H9 (cell line): ENCODE measurements around the gene RAB3IL1. TPM values are rescaled to one million over a fixed set of nuclear protein-coding genes. Genes with fewer than 3 reads are reported as not detected.

ENCODE experiments used
- DNase-seq: peaks from one replicate; pipeline ENCODE4 v3.0.0-alpha.2; 2017
- H2AFZ ChIP-seq: one replicate; pipeline ENCODE4 v1.6.1; 2013; ENCODE audit warnings: mild to moderate bottlenecking, low read length, control low read depth, moderate library complexity
- H2AK5ac ChIP-seq: 2 replicates; pipeline ENCODE4 v1.6.1; 2013; ENCODE audit warnings: low read length, control low read depth, mixed read lengths; ENCODE audit not compliant: insufficient read length
- H2BK120ac ChIP-seq: one replicate; pipeline ENCODE4 v1.6.1; 2013; ENCODE audit warnings: low read depth, mild to moderate bottlenecking, low read length, control low read depth, inconsistent platforms; ENCODE audit not compliant: poor library complexity, severe bottlenecking
- H2BK12ac ChIP-seq: 2 replicates; pipeline ENCODE4 v1.6.1; 2013; ENCODE audit warnings: low read length, control low read depth, mixed read lengths, low read depth; ENCODE audit not compliant: insufficient read length
- H2BK15ac ChIP-seq: 2 replicates; pipeline ENCODE4 v1.6.1; 2013; ENCODE audit warnings: low read depth, low read length, control low read depth
- H2BK20ac ChIP-seq: one replicate; pipeline ENCODE4 v1.6.1; 2013; ENCODE audit warnings: low read depth, mild to moderate bottlenecking, low read length, control low read depth, inconsistent platforms; ENCODE audit not compliant: poor library complexity, severe bottlenecking
- H2BK5ac ChIP-seq: 2 replicates; pipeline ENCODE4 v1.6.1; 2013; ENCODE audit warnings: low read length, control low read depth, mixed read lengths; ENCODE audit not compliant: insufficient read length
- H3K14ac ChIP-seq: 2 replicates; pipeline ENCODE4 v1.6.1; 2013; ENCODE audit warnings: low read length, control low read depth; ENCODE audit not compliant: insufficient read depth
- H3K18ac ChIP-seq: 2 replicates; pipeline ENCODE4 v1.6.1; 2013; ENCODE audit warnings: low read depth, mild to moderate bottlenecking, mixed read lengths, low read length, control low read depth; ENCODE audit not compliant: insufficient read length
- H3K23ac ChIP-seq: 2 replicates; pipeline ENCODE4 v1.6.1; 2013; ENCODE audit warnings: low read length, control low read depth, mixed read lengths, low read depth; ENCODE audit not compliant: insufficient read length
- H3K23me2 ChIP-seq: 2 replicates; pipeline ENCODE4 v1.6.1; 2013; ENCODE audit warnings: low read depth, mild to moderate bottlenecking, mixed read lengths, low read length, control low read depth; ENCODE audit not compliant: insufficient read length, poor library complexity, severe bottlenecking
- H3K27ac ChIP-seq: 2 replicates; pipeline ENCODE4 v1.5.1; 2013; ENCODE audit warnings: low read length, control low read depth, mixed read lengths, low read depth; ENCODE audit not compliant: insufficient read length
- H3K27me3 ChIP-seq: 2 replicates; pipeline ENCODE4 v1.6.1; 2013; ENCODE audit warnings: low read length, control low read depth, inconsistent platforms; ENCODE audit not compliant: insufficient read depth
- H3K4ac ChIP-seq: 2 replicates; pipeline ENCODE4 v1.6.1; 2013; ENCODE audit warnings: low read depth, mild to moderate bottlenecking, control low read depth, inconsistent platforms, low read length, moderate library complexity
- H3K4me1 ChIP-seq: 2 replicates; pipeline ENCODE4 v1.6.1; 2013; ENCODE audit warnings: low read length, control low read depth, inconsistent platforms; ENCODE audit not compliant: insufficient read depth
- H3K4me2 ChIP-seq: 2 replicates; pipeline ENCODE4 v1.6.1; 2013; ENCODE audit warnings: low read length, control low read depth, mixed read lengths; ENCODE audit not compliant: insufficient read length, insufficient read depth
- H3K56ac ChIP-seq: 2 replicates; pipeline ENCODE4 v1.6.1; 2013; ENCODE audit warnings: low read depth, mild to moderate bottlenecking, mixed read lengths, low read length, control low read depth; ENCODE audit not compliant: insufficient read length
- H3K79me1 ChIP-seq: 2 replicates; pipeline ENCODE4 v1.6.1; 2013; ENCODE audit warnings: low read depth, mild to moderate bottlenecking, moderate library complexity, low read length, control low read depth, inconsistent platforms; ENCODE audit not compliant: insufficient read depth, poor library complexity, severe bottlenecking
- H3K79me2 ChIP-seq: 2 replicates; pipeline ENCODE4 v1.6.1; 2013; ENCODE audit warnings: low read length, control low read depth, inconsistent platforms; ENCODE audit not compliant: insufficient read depth
- H3K9ac ChIP-seq: 2 replicates; pipeline ENCODE4 v1.6.1; 2013; ENCODE audit warnings: low read length, control low read depth, mixed read lengths; ENCODE audit not compliant: insufficient read length; ENCODE audit errors: extremely low read depth
- H3K9me3 ChIP-seq: one replicate; pipeline ENCODE4 v1.6.1; 2013; ENCODE audit warnings: low read depth, low read length, inconsistent platforms; ENCODE audit not compliant: control insufficient read depth
- H3T11ph ChIP-seq: one replicate; pipeline ENCODE4 v1.6.1; 2013; ENCODE audit warnings: mild to moderate bottlenecking, low read length, control low read depth, inconsistent platforms
- H4K20me1 ChIP-seq: one replicate; pipeline ENCODE4 v1.6.1; 2013; ENCODE audit not compliant: control insufficient read depth, insufficient read length, insufficient read depth
- H4K5ac ChIP-seq: 2 replicates; pipeline ENCODE4 v1.6.1; 2013; ENCODE audit warnings: low read depth, mild to moderate bottlenecking, mixed read lengths, low read length, control low read depth; ENCODE audit not compliant: insufficient read length
- H4K8ac ChIP-seq: replicated peaks from 2 replicates; pipeline ENCODE4 v1.6.1; 2013; ENCODE audit warnings: low read length, control low read depth, mixed read lengths, low read depth; ENCODE audit not compliant: insufficient read length
- H4K91ac ChIP-seq: 2 replicates; pipeline ENCODE4 v1.6.1; 2013; ENCODE audit warnings: low read depth, mild to moderate bottlenecking, moderate library complexity, mixed read lengths, low read length, control low read depth; ENCODE audit not compliant: insufficient read length
- H3K27ac Mint-ChIP-seq, 3 experiments: 2 replicates in 2 of 3; 3 replicates in 1 of 3; pipeline ENCODE4 v1.8.0; 2020 to 2021; ENCODE audit warnings: mixed read lengths in 3 of 3, mild to moderate bottlenecking in 1 of 3, moderate library complexity in 1 of 3
- H3K27me3 Mint-ChIP-seq: 2 replicates; pipeline ENCODE4 v1.8.0; 2021; ENCODE audit warnings: low read depth, mild to moderate bottlenecking, moderate library complexity, mixed read lengths
- H3K36me3 Mint-ChIP-seq, 3 experiments: 2 replicates in 2 of 3; 3 replicates in 1 of 3; pipeline ENCODE4 v1.8.0; 2020 to 2021; ENCODE audit warnings: low read depth in 3 of 3, mixed read lengths in 3 of 3; ENCODE audit not compliant: insufficient read depth in 1 of 3
- H3K4me1 Mint-ChIP-seq, 2 experiments: 2 replicates each; pipeline ENCODE4 v1.8.0; 2020; ENCODE audit warnings: mixed read lengths in 2 of 2
- H3K4me3 Mint-ChIP-seq, 2 experiments: 2 replicates in 1 of 2; 3 replicates in 1 of 2; pipeline ENCODE4 v1.8.0; 2020 to 2021; ENCODE audit warnings: mild to moderate bottlenecking in 2 of 2, mixed read lengths in 2 of 2, moderate library complexity in 1 of 2
- H3K9me3 Mint-ChIP-seq, 2 experiments: 2 replicates in 1 of 2; 3 replicates in 1 of 2; pipeline ENCODE4 v1.8.0; 2020; ENCODE audit warnings: mild to moderate bottlenecking in 2 of 2, mixed read lengths in 2 of 2, moderate library complexity in 1 of 2
- CTCF ChIP-seq: fragments of 200-600 bp; sonication (generic); conservative IDR thresholded peaks from 3 replicates; pipeline ENCODE4 v1.8.0; 2021; ENCODE audit warnings: antibody characterized with exemption, mild to moderate bottlenecking
- WGBS: extraction: QIAGEN DNeasy Blood & Tissue Kit; methylation state at CpG from one replicate; pipeline ENCODE4 v1.1.7; 2013; ENCODE audit warnings: missing lambda C conversion rate, low lambda C conversion rate, mixed read lengths; ENCODE audit not compliant: insufficient read length; ENCODE audit errors: extremely low coverage; 5-methylcytosine and 5-hydroxymethylcytosine counted together
- total RNA-seq: library from RNA; stranded (reverse); gene quantifications from 2 replicates; pipeline ENCODE4 v1.2.1, GENCODE V29; 2021

Gene RAB3IL1
- total RNA-seq, 1 experiment from 2014 or later = 2.4 TPM

GRCh38 chr11:61910187-61911127 is 6.9 kb downstream of the RAB3IL1 start:
- Histone ChIP-seq H4K8ac (no peak overlapping the region), H3K9me3 (no peaks in the 10 kb centered on the region), H3K14ac (no peak overlapping the region; the same call in 1 of the 2 replicates), H2BK20ac (no peak overlapping the region), H3K23ac (no peak overlapping the region), H3K27me3 (no peaks in the 10 kb centered on the region), H3K4me1 (no peaks in the 10 kb centered on the region; the same call in 1 of the 2 replicates), H2BK15ac (no peak overlapping the region), H2AK5ac (no peak overlapping the region), H2AFZ (no peak overlapping the region), H2BK12ac (no peak overlapping the region), H3K4me2 (no peak overlapping the region), H3K79me1 (no peaks in the 10 kb centered on the region), H3K27ac (no peak overlapping the region), H4K5ac (no peak overlapping the region), H3K18ac (no peak overlapping the region), H4K91ac (no peak overlapping the region), H3K79me2 (no peaks in the 10 kb centered on the region), H3K4ac (no peak overlapping the region), H3K9ac (no peak overlapping the region), H3K23me2 (no peaks in the 10 kb centered on the region), H2BK120ac (no peak overlapping the region), H2BK5ac (no peak overlapping the region), H3T11ph (no peak overlapping the region), H3K56ac (no peak overlapping the region), H4K20me1 (no peaks in the 10 kb centered on the region)
- no peak overlapping the region for H3K27ac Mint-ChIP-seq
- H3K27me3 Mint-ChIP-seq = peaks cover 12% of the 10 kb centered on the region
- WGBS = no CpG with 5 or more reads among the region's 13 CpGs
- H3K36me3 Mint-ChIP-seq = no peaks in the 10 kb centered on the region
- H3K4me3 Mint-ChIP-seq = no peak overlapping the region
- peaks cover 7 to 23% of the 10 kb centered on the region in 2 experiments for H3K4me1 Mint-ChIP-seq
- no peak for DNase-seq
- H3K9me3 Mint-ChIP-seq = no peaks in the 10 kb centered on the region
- no peak for TF ChIP-seq CTCF
